ENCODE measurements around the gene FBXW4.

The FBXW4 gene

DNA sequence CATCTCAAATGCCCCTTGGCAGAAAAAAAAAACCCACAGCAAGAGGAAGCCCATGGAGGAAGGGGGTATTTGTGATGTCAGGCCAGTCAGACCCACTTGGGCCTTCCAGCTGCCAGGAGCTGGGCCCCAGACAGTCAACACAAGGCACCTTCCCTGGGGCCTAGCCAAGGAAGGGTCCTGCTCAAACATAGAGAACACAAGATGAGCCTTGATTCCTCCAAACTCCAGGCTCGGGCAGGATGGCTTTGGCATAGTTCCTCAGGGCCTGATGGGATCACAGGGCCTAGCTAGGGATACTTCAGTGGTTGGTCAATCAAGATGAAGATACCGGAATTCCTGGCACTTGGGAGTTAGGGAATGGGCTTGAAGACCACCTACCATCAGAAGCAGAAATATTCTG, 76.1 kb downstream of the FBXW4 start:
- in situ Hi-C loops (cut with MboI; ENCODE audit: low sequenced_read_pairs): loop anchor here (25.0 kb wide), 1 partner anchor 468 kb away; no protein-coding TSS in a partner anchor

DNA sequence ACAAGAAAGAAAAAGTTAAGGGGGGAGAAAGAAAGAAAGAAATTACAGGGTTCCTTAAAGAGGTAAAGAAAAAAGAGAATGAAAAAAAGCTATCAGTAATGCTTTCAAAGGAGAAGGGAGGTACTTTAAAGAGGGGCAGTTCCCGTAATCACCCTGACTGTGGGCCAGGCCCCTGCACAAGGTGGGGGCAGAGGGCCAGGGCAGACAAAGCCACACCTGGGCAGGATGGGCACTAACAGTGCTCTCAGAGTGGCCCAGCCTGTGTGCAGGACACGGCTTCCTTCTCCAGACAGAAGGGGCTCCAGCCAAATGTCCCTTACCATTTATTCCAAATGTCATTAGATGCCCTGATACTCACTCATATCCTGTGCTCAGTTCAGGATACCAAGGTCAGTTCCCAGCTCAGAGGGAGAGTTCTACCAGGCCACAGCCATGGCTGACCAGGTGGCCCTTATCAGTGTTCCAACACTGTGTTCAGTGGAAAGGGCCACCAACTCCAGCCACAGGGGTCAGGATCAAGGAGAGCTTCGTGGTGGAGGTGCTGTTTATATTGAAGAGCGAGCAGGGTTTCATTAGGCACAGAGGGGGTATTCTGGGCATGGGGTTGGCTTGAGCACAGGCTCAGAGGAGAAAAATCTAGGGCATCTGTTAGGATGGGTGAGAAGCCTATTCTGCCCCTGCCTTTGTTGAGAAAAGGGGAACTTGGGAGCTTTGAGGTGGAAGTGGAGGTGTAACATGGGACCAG, 77.0 kb downstream of the FBXW4 start:
- in situ Hi-C loops (cut with MboI; ENCODE audit: low sequenced_read_pairs): loop anchor here (25.0 kb wide), 1 partner anchor 469 kb away; no protein-coding TSS in a partner anchor

DNA sequence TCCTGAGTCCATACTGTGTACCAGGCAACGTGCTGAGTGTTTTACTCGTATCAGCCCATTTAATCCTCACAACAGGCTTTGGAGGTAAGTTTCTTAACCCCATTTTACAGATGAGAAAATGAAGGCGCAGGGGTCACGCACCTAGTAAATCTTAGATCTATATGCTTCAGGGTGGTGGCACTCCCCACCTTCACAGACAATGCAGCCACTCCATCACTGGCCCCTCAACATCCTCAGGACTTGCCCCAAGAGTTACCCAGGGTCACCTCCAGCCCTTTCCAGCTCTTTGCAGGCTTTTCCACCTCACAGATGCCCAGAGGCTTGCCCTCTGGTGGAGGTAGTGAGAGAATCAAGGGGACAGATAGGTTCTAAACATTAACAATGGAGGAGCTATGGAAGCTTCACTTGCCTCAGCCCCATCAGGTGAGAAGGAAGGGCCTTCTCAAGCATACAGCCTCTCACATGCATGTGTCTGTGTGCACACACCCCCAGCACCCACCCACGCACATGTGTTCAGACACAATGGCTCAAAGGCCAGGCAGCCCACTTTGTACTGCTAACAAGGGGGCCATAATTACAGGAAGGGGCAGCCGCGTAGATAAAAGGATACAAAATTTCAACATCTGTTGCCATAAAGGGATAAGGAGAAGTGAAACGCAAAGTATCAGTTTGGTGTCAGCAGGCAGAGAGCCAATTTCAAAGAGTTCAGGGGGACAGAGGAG, 77.7 kb downstream of the FBXW4 start:
- in situ Hi-C loops (cut with MboI; ENCODE audit: low sequenced_read_pairs): loop anchor here (25.0 kb wide), 1 partner anchor 470 kb away; no protein-coding TSS in a partner anchor

DNA sequence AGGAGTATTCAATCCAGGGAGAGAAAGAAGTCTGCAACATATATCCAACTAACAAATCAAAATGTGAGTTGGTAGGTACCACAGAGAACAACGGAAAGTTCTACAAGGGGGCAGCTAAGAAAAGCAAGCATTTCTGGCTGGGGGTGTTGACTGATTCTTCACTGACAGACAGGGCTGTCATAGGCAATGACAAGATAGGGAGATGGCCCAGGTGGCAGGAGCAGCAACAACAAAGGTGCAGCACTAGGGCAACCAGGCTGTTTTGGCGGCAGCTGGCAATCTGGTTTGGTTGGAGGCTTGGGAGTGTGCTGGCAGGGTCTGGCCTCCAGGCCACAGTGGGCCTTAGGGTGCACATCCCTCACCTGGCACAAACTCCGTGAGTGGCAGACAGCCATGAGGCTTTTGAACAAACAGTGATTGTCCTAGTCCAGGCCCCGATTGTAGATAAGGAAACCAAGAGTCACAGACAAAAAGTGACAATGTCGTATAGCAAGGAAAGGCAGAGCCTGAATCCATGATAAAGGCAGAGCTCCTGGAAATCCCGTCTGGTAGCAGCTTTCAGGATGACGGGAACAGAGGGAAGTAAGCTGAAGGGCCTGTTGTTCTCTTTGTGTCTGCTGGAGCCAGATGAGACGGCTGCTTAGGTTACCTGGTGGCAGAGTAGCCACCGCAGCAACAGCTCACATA, 78.4 kb downstream of the FBXW4 start:
- in situ Hi-C loops (cut with MboI; ENCODE audit: low sequenced_read_pairs): loop anchor here (25.0 kb wide), 1 partner anchor 471 kb away; no protein-coding TSS in a partner anchor

- in situ Hi-C loops (cut with MboI; ENCODE audit: low sequenced_read_pairs): loop anchor here (25.0 kb wide), 1 partner anchor 472 kb away; no protein-coding TSS in a partner anchor
These were observed 79.3 kb downstream of the FBXW4 start for GRCh38 chr10:101615525-101616116.

DNA sequence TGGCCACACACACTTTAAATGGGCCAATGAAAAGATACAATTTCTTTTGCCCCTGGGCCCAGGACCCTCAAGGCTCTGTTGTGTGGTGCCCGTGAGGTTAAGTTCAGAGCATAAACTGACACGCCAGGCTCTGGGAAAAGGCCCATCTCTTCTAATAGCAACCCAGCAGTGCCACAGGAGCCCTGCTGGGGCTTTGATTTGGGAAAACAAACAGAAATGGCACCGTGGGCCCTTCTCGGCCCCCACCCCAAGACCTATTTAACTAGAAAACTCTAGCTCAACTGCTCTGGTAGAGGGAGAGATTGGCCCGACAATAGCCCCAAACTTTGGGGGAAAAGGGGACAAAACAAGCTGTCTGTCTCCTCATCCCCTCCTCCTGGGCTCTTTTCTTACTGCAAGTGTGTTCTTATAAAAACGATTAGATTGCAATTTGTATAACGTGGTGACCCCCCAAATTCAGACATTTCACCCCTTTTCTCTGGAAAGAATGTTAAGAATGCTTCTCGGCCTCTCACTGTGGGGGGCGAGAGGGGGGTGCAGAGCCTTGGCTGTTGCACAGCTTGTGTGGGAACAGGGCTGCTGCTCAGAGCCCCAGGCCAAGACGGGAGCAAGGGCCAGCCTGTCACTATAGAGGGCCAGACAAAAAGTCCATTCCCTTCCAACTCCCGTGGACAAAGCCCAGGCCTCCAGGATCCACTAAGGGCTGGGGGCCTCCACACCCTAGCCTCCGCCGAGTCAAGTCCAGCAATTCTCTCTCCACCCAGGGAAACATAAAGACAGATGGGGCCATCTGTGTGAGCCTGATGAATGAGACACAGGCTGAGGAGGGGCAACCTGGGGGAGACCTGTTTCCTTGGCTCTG, 80.1 kb downstream of the FBXW4 start:
- in situ Hi-C loops (cut with MboI; ENCODE audit: low sequenced_read_pairs): loop anchor here (25.0 kb wide), 1 partner anchor 472 kb away; no protein-coding TSS in a partner anchor

DNA sequence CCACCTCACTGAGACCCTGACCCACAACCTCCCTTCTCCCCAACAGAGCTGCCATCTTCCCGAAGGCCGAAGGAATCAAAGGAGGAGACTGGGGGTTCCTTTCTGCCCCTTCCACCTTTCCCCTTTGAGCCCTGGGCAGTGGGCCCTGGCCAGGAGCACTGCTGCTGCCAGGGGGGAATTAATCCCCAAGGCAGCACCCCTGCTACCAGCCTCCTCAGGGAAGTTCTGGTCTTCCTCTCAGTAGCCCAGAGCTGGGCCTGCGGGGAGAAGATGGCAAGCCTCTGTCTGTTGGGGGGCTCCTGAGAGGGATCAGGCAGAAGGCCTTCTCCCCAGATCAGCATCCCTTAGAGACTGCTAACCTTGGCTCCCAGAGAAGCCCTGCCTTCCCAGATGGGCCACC, 81.3 kb downstream of the FBXW4 start:
- in situ Hi-C loops (cut with MboI; ENCODE audit: low sequenced_read_pairs): loop anchor here (25.0 kb wide), 1 partner anchor 474 kb away; no protein-coding TSS in a partner anchor

DNA sequence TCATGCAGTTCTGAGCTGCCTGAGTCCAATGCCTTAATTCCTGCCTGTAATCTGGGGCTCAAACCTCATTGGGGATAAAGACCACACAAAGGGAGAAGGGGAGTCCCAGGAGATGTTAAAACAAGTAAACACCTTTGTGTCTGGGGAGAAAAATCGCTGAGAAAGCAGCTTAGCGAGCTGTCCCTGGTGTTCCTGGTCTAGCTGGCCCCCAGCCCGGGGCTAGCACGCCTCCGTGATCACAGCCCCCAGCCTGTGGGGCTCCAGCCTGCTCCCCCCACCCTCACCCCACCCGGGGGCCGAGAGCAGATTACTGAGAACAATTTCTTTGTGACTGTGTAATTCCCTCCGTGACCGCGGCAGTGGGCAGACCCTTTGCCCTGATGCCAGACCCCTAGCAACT, 82.1 kb downstream of the FBXW4 start:
- in situ Hi-C loops (cut with MboI; ENCODE audit: low sequenced_read_pairs): loop anchor here (25.0 kb wide), 1 partner anchor 474 kb away; no protein-coding TSS in a partner anchor

DNA sequence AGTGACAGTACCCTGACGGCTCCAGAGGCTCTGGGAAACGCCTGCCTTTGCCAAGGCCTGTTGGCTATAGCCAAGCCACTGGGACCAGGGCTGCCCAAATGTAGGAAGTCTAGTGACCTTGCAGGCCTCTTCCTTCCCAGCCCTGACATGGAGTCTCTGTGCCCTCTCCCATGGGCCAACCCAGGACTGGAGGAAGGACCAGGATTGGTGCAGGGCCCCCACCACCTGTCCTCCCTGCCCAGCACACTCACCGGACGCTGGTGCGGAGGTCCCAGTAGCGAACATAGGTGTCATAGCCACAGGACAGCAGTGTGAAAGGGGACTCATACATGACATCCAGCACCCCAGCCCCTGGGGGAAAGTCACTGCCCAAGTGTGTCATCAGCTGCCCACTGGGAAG, 82.9 kb downstream of the FBXW4 start:
- in situ Hi-C loops (cut with MboI; ENCODE audit: low sequenced_read_pairs): loop anchor here (25.0 kb wide), 1 partner anchor 475 kb away; no protein-coding TSS in a partner anchor

GRCh38 chr10:101611096-101611905, 83.7 kb downstream of the FBXW4 start:
- in situ Hi-C loops (cut with MboI; ENCODE audit: low sequenced_read_pairs): loop anchor here (25.0 kb wide), 1 partner anchor 476 kb away; no protein-coding TSS in a partner anchor

DNA sequence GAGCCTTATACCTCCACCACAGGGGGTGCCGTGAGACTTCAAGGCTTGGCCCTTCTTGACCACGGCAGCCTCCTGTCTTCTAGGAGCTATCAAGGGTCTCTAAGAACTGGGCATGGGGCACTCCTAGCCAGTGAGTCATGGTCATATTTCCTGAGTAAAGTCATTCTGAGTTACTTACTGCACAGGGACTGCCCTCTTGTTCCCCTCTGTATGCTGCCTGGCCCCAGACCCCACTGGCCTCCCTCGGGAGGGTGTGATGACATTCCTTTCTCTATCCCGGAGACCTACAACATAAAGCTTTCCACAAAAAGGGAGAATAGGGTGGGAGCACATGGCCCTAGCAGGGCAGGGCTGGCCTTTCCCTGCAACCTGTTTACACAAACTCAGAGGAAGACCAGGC, 85.5 kb downstream of the FBXW4 start:
- in situ Hi-C loops (cut with MboI; ENCODE audit: low sequenced_read_pairs): loop anchor here (25.0 kb wide), 1 partner anchor 478 kb away; no protein-coding TSS in a partner anchor

- in situ Hi-C loops (cut with MboI; ENCODE audit: low sequenced_read_pairs): loop anchor here (25.0 kb wide), 1 partner anchor 480 kb away; no protein-coding TSS in a partner anchor
These were observed 87.8 kb downstream of the FBXW4 start for GRCh38 chr10:101607124-101607523.

- in situ Hi-C loops (cut with MboI; ENCODE audit: low sequenced_read_pairs): loop anchor here (25.0 kb wide), 1 partner anchor 484 kb away; no protein-coding TSS in a partner anchor
These were observed 92.1 kb downstream of the FBXW4 start for GRCh38 chr10:101602761-101603398.

DNA sequence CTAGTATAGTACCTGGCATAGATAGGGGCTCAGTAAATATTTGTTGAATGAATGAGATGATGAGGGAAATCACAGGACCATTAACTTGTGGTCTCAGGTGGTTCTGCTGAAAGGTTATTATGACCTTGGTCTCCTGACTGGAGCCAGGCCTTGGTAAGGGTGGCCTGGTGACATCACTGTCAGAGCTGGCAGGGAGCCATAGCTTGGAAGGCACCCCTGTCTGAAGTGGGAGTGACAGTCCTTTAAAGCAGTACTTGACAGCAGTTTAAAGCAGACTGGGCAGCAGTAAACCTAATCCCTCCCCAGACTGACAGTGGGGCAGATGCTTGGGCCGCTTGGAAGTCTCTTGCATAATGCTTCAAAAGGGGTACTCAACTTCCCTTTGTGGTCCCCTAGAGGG, 93.4 kb downstream of the FBXW4 start:
- in situ Hi-C loops (cut with MboI; ENCODE audit: low sequenced_read_pairs): loop anchor here (25.0 kb wide), 1 partner anchor 486 kb away; no protein-coding TSS in a partner anchor

GRCh38 chr10:101597091-101597900, 97.7 kb downstream of the FBXW4 start:
- in situ Hi-C loops (cut with MboI; ENCODE audit: low sequenced_read_pairs): no loop called here

GRCh38 chr10:101595591-101596433, 99.2 kb downstream of the FBXW4 start:
- in situ Hi-C loops (cut with MboI; ENCODE audit: low sequenced_read_pairs): no loop called here

Data from HL-60/S4 (cell line).